Measurements from ENCODE around the gene BCL2L11.

Gene BCL2L11

DNA sequence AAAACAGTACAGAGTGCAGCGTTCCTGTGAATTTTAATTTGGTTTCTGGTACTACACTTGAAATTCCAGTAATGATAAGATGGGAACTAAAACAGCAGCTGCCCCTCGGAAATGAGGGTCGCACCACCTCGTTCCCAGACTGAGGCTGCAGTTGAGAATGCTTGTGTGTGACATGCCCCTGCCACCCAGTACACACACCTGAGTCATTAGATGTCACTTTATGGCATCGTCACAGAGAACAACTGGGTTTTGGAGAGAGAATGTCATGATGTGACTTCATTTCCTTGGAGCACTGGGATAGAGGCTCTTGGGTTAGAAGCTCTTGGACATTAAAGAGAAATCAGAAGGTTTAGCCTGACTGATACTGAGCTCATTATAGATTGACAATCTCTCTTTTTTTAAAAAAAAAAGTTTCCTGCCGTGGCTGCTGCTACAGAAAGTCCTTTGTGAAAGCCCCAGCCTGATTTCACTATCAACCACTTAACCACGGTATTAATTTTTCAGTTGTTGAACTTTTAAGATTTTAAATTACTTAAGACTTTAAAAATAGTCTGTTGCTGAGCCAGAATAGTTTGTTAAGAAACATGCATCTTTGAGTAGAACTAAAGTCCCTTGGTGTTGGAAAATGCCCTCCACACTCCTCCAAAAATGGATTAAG is 24.5 kb downstream of the BCL2L11 start:
- no peak for DNase-seq

DNA sequence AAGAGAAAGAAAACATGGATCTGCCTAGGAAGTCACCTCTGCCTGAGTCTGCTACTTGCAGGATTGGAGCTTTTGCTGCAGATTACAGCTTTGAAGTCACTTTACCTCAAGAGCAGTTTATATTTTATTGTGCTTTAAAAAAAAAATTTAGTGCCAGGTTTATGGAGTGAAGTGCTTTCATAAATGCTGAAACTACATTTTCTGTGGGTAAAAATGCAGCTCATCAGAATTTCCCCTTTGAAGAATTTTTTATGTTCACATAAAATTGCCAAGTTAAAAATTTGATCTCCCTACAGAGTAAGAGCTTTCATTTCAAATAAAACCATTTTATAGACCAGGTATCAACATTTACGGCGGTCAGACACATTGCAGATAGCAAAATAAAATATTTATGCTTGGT is 25.2 kb downstream of the BCL2L11 start:
- no peak for DNase-seq

DNA sequence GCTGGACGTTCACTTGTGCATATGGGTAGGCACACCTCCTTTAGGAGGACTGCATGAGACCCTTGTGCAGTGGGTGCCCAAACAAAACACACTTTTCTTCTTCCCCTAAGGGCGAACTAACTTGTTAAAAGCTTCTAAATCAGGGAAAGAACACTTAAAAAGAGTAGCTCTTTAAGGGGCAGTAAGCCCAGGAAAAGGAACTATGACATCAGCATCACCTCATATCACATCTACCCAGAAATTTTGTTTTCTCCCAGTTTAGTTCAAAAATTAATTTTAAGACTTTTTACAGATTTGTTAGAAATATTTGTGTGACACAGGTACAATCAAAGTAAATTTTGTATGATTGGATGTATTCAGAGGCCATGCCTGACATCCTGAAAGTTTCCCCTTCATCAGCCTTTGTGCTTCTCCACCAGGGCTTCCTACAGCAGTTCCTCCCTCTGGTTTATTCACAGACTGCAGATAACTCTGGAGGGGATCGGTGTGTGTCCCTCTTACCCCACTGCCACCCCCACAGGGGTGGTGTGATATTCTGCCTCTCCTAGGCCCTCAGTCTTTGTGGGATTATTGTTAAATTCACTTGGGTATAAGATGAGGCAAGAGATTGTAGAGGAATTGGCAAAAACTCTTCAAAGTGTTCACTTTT is 27.6 kb downstream of the BCL2L11 start:
- DNase-seq: no peak

DNA sequence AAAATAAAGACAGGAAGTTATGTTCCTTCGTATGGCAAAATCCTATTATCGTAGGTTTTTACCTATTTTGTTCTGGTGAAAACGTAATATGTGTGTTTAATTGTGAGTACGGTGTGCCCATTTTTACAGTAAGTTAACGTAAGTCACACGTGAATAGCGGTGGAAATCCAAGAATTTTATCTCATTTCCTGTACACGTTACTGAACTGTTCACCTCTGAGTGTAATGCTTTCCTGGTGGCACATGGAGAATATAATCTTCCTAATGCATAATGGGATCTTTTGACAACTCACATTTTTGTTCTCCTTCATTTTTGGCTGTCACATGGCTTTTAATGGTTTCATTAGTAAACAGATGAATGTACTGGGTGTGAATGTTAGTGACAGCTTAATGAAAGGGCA is 28.2 kb downstream of the BCL2L11 start:
- no peak for DNase-seq

DNA sequence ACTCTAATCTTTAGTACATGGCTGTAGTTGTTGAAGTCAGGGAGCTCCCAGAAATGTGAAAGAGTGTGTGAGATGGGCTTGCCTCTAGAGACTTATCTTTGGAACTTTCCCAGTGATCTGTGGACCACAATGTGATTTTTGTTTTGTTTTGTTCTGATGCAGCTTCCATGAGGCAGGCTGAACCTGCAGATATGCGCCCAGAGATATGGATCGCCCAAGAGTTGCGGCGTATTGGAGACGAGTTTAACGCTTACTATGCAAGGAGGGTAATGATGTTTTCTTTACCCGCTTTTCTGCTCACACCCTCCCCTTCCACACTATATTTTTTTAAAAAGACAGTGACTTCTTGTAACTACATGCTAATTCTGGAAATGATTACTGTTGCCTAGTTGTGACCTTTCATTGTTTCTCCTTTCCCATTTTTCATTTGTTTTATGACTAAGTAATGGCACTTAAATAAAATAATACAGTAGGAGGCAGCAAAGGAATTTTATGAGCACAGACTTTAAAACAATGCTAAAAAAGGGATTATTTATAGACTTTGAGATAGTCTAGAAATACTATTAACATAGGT is 29.3 kb downstream of the BCL2L11 start:
- DNase-seq: no peak

DNA sequence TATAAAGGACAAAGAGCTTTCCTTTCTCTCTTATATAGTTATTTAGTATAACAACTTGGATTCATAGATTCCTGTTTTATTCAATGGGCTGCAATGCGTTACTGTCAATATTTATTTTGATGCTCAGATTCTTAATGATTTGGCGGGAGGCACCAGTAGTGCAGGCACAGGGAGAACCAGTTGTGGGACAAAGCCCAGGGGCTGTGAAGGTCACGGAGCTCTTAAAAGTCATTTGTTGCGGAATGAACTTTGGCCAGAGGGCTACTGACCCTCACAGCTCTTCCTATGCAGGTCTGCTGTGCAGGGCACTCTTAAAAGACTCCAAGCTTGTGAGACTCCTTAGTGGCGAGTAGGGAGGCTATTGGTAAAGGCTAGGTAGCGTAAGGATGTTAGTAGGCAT is 34.0 kb downstream of the BCL2L11 start:
- no peak for DNase-seq

DNA sequence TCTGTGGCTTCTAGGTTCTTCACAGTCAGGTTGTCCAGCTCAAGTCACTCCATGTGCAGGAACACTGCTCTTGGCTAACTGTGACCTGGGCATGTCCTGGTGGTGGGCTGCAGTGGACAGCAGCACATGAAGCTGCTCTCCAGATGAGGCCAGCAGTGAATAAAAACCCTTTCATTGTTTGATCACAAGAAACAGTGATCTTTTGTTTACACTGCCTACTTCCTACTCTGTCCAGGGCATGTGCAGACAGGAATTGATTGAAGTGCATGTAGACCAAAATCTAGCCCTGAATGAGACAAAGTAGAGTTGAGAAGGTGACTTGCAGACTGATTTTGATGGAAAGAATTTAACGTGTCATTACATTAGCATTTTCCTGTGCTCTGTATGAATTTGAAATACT is 34.9 kb downstream of the BCL2L11 start:
- no peak for DNase-seq

DNA sequence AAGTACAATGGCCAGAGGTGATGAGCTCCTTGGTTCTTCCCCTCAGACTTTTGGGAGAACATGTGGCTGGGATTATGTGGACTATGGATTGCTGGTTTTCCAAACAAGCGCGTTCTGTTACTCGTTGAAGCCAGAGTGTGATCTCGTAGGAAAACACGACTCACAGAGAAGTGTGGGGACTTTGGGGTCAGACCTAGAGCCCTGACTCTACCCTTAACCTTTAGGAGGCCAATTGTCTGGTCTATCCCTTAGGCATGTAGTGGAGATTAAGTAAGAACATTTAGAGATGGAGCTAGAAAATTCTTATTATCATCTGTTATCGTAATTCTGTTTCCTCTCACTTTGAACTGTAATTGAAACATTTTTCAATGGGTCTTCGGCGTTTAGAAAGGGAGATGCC is 35.8 kb downstream of the BCL2L11 start:
- no peak for DNase-seq

DNA sequence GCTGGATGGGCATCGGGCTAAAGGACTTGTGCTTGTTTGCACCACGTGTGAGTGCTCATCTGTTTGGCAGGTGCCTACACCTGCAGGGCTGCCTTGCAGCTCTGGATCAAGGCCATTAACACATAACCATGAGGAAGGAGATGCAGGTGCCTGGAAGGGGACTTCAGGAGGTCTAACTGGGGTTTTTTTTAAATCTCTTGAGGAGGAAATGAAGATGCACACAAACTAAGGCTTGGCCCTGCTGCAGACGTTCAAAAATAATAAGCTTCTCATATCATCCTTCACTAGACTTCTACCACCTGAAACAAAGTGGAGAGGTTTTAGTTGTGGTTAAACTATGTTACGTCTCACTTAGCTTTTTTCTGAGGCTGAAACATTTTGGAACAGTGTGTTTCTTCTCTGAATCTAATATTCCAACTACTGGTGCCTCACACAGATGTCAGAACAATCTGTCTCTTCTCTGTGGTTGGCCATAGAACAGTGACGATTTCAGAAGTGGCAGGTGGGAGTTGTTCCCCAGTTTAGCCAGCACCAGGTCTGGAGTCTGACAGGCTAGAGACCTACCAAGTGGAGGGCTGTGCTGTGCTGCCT is 36.5 kb downstream of the BCL2L11 start:
- DNase-seq: no peak

DNA sequence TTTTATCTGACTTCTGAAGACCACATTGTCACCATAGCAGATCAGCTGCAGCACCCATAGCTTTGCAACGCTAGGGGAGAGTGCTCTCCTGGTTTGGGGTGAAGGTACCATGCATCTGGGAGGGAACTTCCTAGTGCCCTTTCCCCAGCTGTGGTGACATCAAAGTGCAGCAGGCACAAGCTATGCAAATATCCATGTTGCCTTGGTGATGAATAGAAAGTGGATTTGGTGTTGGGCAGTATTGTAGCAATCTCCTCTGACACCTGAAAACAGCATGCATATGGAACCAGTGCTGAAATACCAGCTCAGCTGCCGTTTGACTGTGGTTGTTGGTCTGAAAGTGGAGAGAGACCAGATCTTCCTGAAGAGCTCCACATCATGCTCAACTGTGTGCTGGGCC is 37.1 kb downstream of the BCL2L11 start:
- no peak for DNase-seq

DNA sequence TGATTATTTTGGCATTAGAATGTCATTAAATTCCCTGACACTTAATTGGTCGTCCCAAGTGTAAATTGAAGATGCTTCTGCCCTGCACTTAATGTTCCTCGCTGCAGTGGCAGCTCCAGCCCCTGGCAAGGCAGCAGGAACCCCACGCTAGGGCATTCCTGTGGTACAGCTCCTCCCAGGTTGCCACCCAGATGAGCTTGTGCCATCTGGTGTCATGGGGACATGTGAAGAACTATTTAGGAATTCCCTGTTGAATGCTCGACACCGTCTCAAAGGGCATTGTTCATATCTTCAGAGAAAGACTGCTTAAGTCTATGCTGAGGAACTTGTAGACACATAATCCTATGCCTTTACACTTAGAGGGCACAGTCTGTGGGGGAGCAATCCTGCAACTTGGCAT is 38.9 kb downstream of the BCL2L11 start:
- no peak for DNase-seq

DNA sequence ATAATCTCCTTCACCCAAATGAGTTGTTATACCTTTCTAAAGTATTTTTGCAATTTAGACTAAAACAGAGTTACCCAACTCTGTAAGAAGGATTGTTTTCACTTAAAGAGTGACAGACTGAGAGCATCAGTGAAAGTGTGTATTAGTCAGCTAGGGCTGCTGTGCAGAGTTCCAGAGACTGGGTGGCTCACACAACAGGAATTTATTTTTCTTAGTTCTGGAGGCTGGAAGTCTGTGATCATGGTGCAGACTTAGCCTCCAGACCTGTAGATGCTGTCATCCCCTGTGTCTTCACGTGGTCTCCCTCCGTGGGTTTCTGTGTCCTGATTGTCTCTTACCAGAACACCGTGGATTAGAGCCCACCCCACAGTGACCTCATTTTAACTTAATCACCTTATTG is 40.0 kb downstream of the BCL2L11 start:
- no peak for DNase-seq

DNA sequence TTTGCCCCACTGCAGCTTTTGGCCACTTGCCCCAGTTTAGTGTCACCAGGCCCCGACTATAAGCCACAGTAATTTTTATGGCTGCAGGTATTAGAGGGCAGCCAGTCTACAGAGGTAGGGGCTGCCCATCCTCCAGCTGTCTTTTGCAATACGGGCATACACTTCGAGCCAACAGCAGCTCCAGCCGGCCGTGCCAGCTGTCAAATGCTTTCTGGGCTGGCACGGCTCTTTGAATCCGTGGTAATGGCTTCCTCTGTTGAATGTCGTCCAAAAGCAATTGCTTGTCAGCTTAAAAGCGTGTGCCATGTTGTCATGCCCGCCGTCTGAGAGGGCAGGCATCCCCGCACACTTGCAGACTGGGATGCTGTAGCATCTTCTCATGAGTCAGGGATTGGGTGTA is 41.3 kb downstream of the BCL2L11 start:
- no peak for DNase-seq

DNA sequence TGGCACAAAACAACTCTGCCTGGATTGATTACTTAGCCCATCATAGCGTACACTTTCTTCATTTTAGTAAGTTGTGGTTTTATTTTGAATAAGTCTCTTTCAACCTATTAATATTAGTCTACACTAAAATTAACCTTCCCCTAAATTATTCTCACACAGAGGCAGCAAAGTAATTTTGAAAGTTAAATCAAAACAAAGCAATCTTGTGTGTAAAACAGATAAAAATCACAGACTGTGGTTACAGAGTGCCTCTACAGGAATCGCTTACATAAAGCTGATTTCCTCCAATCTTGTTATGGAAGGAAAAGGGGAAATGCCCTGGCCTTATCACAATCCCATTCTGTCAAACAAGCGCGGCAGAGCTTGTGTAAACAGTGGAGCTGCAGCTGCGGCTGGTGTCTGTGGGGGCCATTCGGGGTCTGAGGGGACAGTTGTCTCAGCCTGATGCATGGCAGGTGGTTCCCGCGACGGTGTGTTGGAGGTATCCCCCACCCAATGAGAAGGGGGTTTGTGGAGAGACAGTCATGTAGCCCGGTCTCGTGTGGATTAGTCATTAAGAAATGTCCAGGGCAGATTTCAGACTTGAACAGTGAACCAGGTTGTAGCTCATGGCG is 42.1 kb downstream of the BCL2L11 start:
- DNase-seq: no peak

DNA sequence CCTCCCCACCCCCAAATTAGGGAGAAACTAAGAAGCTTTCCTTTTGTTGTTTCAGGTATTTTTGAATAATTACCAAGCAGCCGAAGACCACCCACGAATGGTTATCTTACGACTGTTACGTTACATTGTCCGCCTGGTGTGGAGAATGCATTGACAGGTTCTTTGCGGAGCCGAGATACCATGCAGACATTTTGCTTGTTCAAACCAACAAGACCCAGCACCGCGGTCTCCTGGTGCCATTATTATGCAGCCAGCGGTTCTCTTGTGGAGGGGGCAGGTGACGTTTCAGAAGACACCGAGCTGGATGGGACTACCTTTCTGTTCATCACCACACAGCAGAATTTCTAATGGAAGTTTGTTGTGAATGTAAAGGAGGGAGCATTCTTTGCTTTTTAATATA is 43.4 kb downstream of the BCL2L11 start:
- DNase-seq: no peak

DNA sequence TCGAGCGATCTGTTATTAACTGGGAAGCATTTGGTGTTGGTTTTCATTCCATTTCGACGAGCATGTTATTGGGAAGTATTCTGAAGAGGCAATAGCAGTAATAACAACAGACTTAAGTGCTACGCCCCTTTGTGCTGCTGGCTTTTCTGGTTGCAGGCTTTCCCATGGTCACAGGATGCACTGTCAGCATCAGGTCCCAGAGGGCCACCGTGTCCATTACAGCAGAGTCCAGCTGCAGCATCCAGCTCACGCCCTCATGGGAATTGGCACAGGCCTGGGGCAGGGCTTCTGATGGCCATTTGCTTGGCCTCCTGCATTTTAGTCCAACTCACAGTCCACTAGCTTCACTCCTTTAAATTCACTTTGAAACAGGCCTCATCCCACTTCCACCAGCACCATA is 44.4 kb downstream of the BCL2L11 start:
- DNase-seq: no peak

DNA sequence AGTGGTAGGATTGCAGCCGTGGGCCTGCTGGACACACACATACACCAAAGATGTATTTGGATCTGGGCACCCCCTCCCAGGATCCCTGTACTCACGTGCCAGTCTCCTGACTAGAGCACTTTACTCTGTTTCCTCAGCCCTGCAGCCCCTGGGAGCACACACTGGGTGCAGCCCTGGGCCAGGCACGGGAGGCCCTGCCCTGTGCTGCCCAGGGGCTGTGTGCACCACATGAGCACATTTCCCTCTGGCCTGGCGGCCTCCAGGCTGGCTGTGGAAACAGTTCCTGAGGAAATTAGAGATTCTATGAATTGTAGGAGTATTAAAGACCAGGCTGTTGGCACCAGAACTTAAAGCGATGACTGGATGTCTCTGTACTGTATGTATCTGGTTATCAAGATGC is 45.4 kb downstream of the BCL2L11 start:
- no peak for DNase-seq

DNA sequence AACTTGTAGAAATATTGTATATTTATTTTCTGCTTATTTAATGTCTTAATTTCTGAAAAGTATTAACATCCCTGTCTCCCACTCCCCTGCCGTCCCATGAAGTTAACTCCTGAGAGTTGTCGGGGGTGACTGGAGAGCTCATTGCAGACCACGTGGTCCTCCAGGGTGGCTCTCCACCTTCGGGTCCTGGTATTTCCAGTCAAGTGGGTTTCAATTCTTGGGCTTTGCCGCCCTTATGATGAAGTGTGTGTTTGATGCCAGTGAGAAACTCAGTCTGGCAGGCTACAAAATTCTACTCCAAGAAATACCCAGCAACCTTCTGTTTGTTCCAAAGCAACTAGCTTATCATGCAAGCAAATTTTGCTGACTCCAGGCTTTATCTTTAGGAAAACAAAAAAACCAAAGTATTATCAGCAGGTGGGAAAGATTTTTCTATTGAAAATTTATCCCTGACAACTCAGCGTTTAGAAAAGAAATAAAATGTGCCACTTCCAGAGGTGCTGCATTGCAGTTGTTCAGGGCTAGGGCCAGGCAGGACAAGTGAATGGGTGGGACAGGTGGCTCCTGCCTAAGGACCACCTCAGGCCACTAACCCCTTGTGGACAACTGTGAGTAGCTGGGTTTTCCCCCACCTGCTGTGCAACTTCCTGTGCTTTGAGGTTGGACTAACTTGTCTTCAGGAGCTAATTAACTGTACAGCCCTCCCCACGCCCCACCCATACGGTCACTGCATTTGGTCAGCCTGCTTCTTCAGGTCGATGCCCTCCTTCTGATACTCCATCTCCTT is 46.6 kb downstream of the BCL2L11 start:
- no peak for DNase-seq

DNA sequence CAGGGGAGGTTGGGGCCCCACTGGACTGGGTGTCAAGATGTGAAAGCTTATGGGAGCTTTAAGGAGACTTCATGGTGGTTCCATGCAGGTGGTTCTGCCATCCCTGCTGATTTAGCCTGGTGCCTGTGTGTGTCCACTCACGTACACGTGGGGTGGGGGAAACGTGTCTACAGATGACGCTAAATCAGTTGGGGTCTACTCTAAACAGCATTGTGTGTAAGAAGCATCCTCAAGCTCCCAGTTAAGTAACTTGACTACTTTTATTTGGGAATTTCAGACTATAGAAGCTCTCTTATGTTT is 47.1 kb downstream of the BCL2L11 start:
- no peak for DNase-seq

DNA sequence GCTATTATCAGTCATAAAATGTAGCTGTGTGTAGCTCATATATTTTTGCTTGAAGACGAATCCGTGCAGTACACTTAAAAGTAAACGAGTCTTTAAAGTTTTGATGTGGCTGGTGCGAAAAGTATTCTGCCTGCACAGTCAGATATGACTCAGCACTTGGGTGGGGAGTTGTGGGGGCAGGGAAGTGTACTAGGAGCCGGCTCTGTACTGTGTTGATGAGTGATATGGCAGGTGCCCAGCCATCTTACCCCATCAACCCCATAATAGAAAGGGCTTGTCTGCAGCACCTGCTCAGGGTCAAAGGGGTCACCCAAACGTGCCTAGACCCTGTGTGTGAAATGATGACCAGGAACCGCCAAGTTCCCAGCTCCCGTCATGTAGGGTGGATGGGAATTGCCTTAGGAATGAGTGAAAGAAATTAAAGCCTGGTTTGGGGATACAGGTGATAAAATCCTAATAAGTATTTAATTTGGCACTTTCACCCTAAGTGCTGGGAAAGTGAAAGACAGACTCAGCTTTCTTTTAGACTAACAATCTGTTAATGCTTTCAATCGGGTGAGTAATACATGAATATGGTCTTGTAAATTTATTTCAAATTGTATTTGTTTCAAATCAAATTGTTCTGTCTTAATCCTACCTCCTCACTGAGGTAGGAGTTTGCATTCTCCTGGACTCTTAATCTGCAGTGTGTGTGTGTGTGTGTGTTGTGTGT is 48.0 kb downstream of the BCL2L11 start:
- DNase-seq: no peak

DNA sequence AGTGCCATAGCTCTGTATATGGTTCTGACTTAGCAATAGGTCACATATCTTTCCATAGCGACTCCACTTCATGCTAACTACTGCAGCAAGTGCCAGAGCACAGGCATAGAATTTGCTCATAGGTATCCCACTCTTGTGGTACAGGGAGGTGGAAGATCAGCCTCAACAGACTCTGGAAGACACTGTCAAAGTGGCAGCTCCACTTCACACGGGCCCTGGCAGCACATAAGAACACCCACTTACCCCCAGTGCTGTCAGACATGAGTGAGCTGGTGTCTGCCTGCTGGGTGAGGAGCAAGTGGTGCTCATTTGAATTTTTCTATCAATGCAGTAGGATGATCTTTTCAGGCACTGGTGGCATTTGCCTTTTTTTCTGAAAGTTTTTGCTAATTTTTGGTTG is 48.6 kb downstream of the BCL2L11 start:
- DNase-seq: no peak

DNA sequence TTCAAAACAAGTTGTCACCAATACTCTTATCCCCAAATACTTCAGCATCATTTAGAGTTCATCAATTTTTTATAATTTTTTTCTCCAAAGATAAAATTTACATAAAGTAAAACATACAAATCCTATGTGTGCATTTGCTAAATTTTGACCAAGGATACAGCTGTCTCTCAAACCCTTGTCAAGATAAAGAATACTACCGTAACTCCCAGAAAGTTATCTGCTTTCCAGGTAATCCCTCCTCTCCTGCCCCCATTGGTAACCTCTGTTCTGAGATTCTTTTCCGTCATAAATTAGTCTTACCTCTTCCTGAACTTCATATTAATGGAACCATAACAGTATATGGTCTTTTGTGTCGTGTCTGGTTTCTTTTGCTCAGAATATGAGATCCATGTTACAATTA is 49.2 kb downstream of the BCL2L11 start:
- no peak for DNase-seq

Data from effector CD4-positive, alpha-beta T cell (primary cell).